Measurements from ENCODE around the gene C1orf174. TPM values are rescaled to one million over a fixed set of nuclear protein-coding genes. Genes with fewer than 3 reads are reported as not detected.
A peak's percentile ranks its signal among the peaks of the same experiment; 100 is the strongest.

The C1orf174 gene
- total and polyA plus RNA-seq, 2 of the 13 experiments (the other 11 are each of a cell fraction or from before 2014, with no cell fraction given) = 21.6 to 31.4 TPM

DNA sequence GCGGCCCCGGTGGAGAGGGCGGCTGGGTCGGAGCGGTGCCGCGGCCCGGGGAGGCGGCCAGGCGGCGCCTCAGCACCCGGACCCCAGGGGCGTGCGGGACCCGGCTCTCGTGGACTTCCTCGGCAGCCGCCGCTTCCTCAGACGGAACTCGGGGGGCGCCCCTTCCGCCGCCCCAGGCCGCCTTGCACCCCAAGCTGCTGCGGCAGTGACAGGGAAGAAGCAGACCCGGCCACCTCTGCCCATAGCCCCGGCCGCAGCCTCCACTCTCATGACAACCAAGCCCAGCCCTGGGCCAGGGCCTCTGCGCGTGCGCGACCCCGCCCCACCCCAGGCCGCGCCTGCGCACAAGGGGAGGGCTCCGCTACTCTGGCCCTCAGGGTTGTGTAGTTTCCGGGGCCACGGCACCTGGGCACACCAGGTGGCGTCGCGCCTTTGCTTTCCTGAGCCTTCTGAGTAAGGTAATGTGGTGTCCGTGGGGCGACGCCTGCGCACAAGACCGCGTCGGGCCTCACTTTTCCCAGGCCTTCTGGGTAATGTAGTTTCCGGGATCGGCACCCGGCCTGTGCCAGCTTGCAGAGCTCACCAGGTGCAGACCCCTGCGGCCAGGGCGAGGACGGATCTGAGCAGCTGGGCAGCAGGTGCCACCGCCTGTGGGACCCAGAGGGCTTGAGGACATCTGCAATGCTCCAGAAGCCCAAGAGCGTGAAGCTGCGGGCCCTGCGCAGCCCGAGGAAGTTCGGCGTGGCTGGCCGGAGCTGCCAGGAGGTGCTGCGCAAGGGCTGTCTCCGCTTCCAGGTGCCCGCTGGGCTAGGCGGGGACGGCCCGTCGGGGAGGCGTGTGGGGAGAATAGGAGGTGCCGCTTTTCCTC lies 42.9 kb downstream of the C1orf174 start, which contains the start of the genes CEP104 and DFFB (continued):
- TF ChIP-seq HMGXB3 (CRISPR knock-in tag; IDR thresholded peaks at IDR 0.05; ENCODE audit: borderline replicate concordance) (peak; percentile 44; the same call in 1 of the 2 replicates), NFYC (CRISPR knock-in tag; IDR thresholded peaks at IDR 0.05) (peak; percentile 40; the same call in 1 of the 2 replicates), ZNF766 (CRISPR knock-in tag; IDR thresholded peaks at IDR 0.05; ENCODE audit: borderline replicate concordance) (no peak), LRRFIP1 (CRISPR knock-in tag; conservative IDR thresholded peaks at IDR 0.05) (no peak), ZNF136 (CRISPR knock-in tag; IDR thresholded peaks at IDR 0.05; ENCODE audit: low read depth) (peak; percentile 27; the same call in 1 of the 2 replicates), ZNF772 (CRISPR knock-in tag; IDR thresholded peaks at IDR 0.05) (peak; percentile 61; the same call in 1 of the 2 replicates), MLLT10 (CRISPR knock-in tag; IDR thresholded peaks at IDR 0.05) (no peak), NR2F1 (CRISPR knock-in tag; IDR thresholded peaks at IDR 0.05) (no peak), ZNF180 (CRISPR knock-in tag; IDR thresholded peaks at IDR 0.05; ENCODE audit: borderline replicate concordance, low read depth) (no peak), HIVEP1 (CRISPR knock-in tag; IDR thresholded peaks at IDR 0.05) (peak; percentile 64), YY1 (IDR thresholded peaks at IDR 0.05; ENCODE audit: insufficient read depth, insufficient replicate concordance, low read depth, low read length) (peak; percentile 65), ZNF264 (CRISPR knock-in tag; IDR thresholded peaks at IDR 0.05) (0 out of 2 replicates have a peak, but pooled peaks have one; percentile 13), TEF (CRISPR knock-in tag; IDR thresholded peaks at IDR 0.05) (peak; percentile 31; the same call in 1 of the 2 replicates), SMAD9 (CRISPR knock-in tag; IDR thresholded peaks at IDR 0.05) (no peak), NR0B2 (CRISPR knock-in tag; IDR thresholded peaks at IDR 0.05) (peak; percentile 88), TOPORS (CRISPR knock-in tag; IDR thresholded peaks at IDR 0.05) (no peak)
- TF ChIP-seq, protein P1, sequence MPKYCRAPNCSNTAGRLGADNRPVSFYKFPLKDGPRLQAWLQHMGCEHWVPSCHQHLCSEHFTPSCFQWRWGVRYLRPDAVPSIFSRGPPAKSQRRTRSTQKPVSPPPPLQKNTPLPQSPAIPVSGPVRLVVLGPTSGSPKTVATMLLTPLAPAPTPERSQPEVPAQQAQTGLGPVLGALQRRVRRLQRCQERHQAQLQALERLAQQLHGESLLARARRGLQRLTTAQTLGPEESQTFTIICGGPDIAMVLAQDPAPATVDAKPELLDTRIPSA (CRISPR knock-in tag; IDR thresholded peaks at IDR 0.05; ENCODE audit: borderline replicate concordance) = no peak
- TF ChIP-seq, protein P2, sequence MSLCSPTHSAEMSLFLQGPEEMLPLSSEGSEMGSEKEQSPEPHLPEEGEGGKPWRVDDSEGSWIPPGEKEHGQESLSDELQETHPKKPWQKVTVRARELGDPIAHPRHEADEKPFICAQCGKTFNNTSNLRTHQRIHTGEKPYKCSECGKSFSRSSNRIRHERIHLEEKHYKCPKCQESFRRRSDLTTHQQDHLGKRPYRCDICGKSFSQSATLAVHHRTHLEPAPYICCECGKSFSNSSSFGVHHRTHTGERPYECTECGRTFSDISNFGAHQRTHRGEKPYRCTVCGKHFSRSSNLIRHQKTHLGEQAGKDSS (CRISPR knock-in tag; IDR thresholded peaks at IDR 0.05; ENCODE audit: borderline replicate concordance, low read depth) = no peak; the same call in 1 of the 2 replicates
